22Rv1 (cell line): ENCODE measurements around the gene KCNJ9.

Experiments used
- ZFX ChIP-seq: fragments of 450-650 bp; IDR thresholded peaks from 2 replicates; pipeline ENCODE4 v1.6.1; 2017; ENCODE audit warnings: antibody characterized with exemption, borderline replicate concordance
- TF ChIP-seq, protein P1 (sequence below): fragments of 450-650 bp; IDR thresholded peaks from 2 replicates; pipeline ENCODE4 v1.5.1; 2017; ENCODE audit warnings: mild to moderate bottlenecking

DNA sequence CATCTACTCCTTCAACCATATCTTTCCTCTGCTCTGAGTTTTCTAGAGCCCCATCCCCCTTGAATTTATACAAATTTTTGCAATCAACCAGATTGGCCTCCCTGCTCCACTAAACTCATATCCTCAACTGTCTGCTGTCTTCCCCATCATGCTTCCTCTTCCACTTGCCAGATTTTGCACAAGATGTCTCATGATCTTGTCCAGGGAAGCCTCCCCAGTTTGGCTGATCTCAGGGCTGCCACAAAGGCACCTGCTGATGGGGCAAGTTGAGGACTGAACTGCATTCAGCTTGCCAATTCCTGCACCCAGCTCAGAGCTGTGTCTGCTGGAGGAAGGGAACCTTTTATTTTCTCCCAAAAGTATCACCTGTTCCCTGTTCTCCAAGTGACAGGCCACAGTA lies 3.9 kb upstream of the KCNJ9 start:
- TF ChIP-seq, protein P1, sequence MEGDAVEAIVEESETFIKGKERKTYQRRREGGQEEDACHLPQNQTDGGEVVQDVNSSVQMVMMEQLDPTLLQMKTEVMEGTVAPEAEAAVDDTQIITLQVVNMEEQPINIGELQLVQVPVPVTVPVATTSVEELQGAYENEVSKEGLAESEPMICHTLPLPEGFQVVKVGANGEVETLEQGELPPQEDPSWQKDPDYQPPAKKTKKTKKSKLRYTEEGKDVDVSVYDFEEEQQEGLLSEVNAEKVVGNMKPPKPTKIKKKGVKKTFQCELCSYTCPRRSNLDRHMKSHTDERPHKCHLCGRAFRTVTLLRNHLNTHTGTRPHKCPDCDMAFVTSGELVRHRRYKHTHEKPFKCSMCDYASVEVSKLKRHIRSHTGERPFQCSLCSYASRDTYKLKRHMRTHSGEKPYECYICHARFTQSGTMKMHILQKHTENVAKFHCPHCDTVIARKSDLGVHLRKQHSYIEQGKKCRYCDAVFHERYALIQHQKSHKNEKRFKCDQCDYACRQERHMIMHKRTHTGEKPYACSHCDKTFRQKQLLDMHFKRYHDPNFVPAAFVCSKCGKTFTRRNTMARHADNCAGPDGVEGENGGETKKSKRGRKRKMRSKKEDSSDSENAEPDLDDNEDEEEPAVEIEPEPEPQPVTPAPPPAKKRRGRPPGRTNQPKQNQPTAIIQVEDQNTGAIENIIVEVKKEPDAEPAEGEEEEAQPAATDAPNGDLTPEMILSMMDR = no peak
- TF ChIP-seq ZFX = no peak
